ENCODE data around the gene FOXN1.
"Not testable (repeated sequence)": the region's sequence is repeated elsewhere in the genome, so short reads cannot be mapped to it uniquely, and the experiment has no call there.

Gene FOXN1

GRCh38 chr17:28574526-28574925 is 68.4 kb downstream of the FOXN1 start:
- no peak for DNase-seq (ENCODE audit: low spot score)

- DNase-seq (ENCODE audit: low spot score): no peak
These were observed 69.1 kb downstream of the FOXN1 start for GRCh38 chr17:28575126-28575795.

GRCh38 chr17:28576016-28576415 is 69.9 kb downstream of the FOXN1 start:
- not testable (repeated sequence) for DNase-seq (ENCODE audit: low spot score)

- peak; percentile 97 for DNase-seq (ENCODE audit: low spot score)
These were observed 70.8 kb downstream of the FOXN1 start, which contains the start of gene ALDOC for GRCh38 chr17:28576758-28577465. ALDOC (minus strand) TSS chr17:28576895; CDS start chr17:28575532, 1,363 bp downstream.

- DNase-seq (ENCODE audit: low spot score): no peak
These were observed 71.3 kb downstream of the FOXN1 start for GRCh38 chr17:28577466-28577824.

GRCh38 chr17:28578246-28579195 is 72.4 kb downstream of the FOXN1 start:
- DNase-seq (ENCODE audit: low spot score): no peak

GRCh38 chr17:28579526-28579925 is 73.4 kb downstream of the FOXN1 start:
- DNase-seq (ENCODE audit: low spot score): no peak

- no peak for DNase-seq (ENCODE audit: low spot score)
These were observed 74.8 kb downstream of the FOXN1 start for GRCh38 chr17:28580959-28581358.

- no peak for DNase-seq (ENCODE audit: low spot score)
These were observed 76.4 kb downstream of the FOXN1 start for GRCh38 chr17:28582513-28582912.

GRCh38 chr17:28584434-28584833 is 78.3 kb downstream of the FOXN1 start:
- no peak for DNase-seq (ENCODE audit: low spot score)

GRCh38 chr17:28585851-28586250 is 79.7 kb downstream of the FOXN1 start:
- no peak for DNase-seq (ENCODE audit: low spot score)
